ENCODE measurements around the gene ASB5.

Gene ASB5

DNA sequence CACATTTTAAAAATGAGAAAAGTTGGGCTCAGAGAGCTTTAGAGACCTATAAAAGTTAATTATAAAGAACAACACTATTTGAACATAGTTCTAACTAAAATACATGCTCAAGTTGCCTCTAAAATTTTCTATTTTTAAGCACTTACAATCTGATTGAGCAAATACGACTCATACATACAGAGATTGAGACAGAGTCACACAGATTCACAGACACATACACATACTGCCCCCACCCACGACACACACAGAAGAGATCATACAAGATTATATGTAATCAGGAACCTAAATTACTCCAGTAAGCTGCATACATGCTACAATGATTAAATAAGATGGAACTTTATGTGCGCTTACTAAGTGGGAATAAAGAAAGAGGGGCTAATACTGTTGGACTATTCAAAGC lies 2.7 kb upstream of the ASB5 start:
- TF ChIP-seq, protein P1, sequence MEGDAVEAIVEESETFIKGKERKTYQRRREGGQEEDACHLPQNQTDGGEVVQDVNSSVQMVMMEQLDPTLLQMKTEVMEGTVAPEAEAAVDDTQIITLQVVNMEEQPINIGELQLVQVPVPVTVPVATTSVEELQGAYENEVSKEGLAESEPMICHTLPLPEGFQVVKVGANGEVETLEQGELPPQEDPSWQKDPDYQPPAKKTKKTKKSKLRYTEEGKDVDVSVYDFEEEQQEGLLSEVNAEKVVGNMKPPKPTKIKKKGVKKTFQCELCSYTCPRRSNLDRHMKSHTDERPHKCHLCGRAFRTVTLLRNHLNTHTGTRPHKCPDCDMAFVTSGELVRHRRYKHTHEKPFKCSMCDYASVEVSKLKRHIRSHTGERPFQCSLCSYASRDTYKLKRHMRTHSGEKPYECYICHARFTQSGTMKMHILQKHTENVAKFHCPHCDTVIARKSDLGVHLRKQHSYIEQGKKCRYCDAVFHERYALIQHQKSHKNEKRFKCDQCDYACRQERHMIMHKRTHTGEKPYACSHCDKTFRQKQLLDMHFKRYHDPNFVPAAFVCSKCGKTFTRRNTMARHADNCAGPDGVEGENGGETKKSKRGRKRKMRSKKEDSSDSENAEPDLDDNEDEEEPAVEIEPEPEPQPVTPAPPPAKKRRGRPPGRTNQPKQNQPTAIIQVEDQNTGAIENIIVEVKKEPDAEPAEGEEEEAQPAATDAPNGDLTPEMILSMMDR (IDR thresholded peaks at IDR 0.05; ENCODE audit: low read length, missing control alignments) = no peak
- H3K4me3 ChIP-seq (replicated peaks; ENCODE audit: low read depth, low read length) = no peak overlapping the region
- DNase-seq (ENCODE audit: low read depth) = no peak

DNA sequence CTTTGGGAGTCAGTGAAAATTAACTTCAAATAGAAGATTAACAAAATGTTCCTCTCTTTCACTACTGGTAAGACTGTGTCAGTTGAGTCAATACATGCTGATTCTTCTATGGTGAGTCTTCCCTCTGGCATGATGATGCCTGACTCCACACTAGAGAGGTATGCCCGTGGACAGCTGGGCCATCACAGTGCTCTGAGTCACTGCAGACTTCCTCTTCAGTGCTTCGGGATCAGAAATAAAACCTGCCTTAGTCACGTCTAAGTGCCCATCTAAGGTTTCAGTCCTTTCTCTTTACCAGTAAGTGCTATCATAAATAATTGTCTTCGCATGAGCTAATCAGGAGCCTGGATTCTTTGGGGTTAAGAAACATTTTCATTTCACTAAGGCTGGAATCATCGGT lies 1.6 kb upstream of the ASB5 start:
- TF ChIP-seq, protein P1 (IDR thresholded peaks at IDR 0.05; ENCODE audit: low read length, missing control alignments) = no peak
- DNase-seq (ENCODE audit: low read depth) = peak; percentile 92
- H3K4me3 ChIP-seq (replicated peaks; ENCODE audit: low read depth, low read length) = peak overlapping the region; percentile 1

DNA sequence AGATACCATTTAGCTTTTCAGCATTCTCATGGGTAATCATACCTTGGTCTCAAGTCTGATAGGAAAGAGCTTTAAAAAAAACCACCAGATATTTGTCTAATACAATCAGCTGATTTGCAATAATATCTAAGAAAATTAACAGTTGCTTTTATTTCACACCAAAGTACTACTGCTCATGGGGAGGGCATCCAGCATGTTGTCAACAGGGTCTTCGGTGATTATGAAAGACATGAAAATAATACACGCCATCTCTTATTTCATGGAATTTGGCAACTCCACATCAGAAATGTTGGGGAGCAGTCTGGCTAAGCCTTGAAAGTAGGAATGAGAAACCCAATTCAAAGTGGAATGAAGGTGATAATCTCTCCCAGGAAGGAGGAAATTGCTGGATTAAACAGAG lies 3.0 kb downstream of the ASB5 start:
- no peak overlapping the region for H3K4me3 ChIP-seq (replicated peaks; ENCODE audit: low read depth, low read length)
- TF ChIP-seq, protein P1 (IDR thresholded peaks at IDR 0.05; ENCODE audit: low read length, missing control alignments) = no peak
- no peak for DNase-seq (ENCODE audit: low read depth)

DNA sequence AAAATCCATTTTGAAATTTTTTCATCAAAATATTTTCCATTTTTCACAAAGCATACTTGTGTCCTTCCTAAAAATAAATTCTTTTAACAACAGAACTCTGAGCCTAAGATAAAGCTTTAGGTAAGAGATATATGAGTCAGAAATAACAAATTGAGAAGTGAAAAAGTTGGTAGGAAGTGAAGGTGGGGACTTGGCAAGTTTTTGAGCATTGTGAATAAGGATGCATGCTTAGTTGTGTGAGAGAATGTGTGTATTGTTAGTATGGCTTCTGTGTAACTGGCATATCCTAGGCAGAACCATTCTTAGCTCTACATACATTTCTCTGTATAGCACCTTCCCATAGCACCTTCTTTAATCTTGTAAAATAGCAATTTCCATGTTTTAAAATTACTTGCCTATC lies 6.8 kb downstream of the ASB5 start:
- no peak overlapping the region for H3K4me3 ChIP-seq (replicated peaks; ENCODE audit: low read depth, low read length)
- no peak for DNase-seq (ENCODE audit: low read depth)
- TF ChIP-seq, protein P1 (IDR thresholded peaks at IDR 0.05; ENCODE audit: low read length, missing control alignments) = no peak

DNA sequence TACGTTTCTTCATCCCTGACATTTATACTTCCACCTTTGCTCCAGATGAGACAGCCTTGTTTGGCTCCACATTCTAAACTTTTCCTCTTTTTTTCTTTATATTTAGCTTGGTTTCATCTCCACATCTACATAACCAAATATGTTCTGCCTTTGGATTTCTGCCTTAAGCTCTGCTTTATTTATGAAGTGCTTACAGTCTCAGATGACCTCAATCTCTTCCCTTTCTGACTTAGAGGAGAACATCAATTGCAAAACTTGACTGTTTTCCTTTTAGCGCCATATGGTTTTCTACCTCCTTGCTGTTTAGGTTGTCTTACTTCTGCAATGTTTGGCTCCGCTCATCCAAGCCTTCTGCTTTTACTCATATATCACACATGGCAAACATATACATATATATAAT lies 7.5 kb downstream of the ASB5 start:
- DNase-seq (ENCODE audit: low read depth) = no peak
- no peak overlapping the region for H3K4me3 ChIP-seq (replicated peaks; ENCODE audit: low read depth, low read length)
- TF ChIP-seq, protein P1 (IDR thresholded peaks at IDR 0.05; ENCODE audit: low read length, missing control alignments) = no peak

DNA sequence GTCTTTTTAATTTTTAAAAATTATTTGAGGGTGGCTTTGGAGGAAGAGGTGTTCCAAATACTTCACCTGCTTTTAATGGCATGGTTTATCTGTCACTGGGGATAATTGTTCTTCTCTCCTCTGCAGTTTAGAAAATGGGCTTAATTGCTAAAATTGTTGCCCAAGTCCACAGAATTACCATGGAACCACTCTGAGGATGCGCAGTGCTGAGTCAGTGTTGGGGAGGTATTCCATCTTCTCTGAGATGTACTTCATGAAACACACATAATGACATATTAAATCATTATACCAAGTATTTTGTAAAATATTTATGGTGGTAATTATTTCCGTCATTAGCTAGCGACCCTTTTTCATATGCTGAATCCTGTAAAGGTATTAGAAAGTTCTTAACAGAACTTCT lies 8.0 kb downstream of the ASB5 start:
- no peak overlapping the region for H3K4me3 ChIP-seq (replicated peaks; ENCODE audit: low read depth, low read length)
- TF ChIP-seq, protein P1 (IDR thresholded peaks at IDR 0.05; ENCODE audit: low read length, missing control alignments) = no peak
- no peak for DNase-seq (ENCODE audit: low read depth)

DNA sequence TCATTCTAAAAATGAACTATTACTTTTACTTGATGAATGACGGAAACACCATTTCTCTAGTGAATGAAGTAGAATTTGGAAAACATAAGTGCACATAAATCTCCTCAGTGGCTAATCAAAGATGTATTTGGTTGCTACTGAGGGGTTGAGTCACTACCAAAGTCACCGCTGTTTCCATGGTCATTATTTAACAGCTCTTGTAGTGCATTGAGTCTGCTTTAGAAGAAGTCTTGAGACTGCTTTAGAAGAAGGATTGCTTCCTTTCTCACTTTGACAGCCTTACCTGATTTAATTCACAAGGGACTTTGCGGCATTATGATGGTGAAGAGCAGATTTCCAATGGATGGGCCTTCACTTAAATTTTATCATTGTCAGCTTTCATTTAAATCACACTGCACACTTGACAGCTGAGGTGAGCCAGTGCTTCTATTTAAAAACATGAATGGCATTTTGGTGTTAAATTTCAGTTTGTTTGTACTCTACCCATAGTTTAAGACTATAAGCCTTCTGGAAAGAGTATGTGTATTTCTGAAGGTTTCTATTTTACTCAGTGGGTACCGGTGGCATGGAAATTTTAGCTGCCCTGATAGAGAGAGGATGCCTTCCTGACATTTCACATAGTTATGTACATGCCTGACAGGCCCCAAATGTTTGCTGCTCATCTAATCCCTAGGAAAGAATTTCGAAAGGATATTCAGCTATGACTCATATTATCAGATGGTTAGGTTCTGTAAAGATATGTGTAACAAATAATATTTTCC lies 9.5 kb downstream of the ASB5 start:
- TF ChIP-seq, protein P1 (IDR thresholded peaks at IDR 0.05; ENCODE audit: low read length, missing control alignments) = no peak
- peak; percentile 51 for DNase-seq (ENCODE audit: low read depth)
- no peak overlapping the region for H3K4me3 ChIP-seq (replicated peaks; ENCODE audit: low read depth, low read length)

Measured in fibroblast of pulmonary artery (primary cell).